AG09309 (cell line): ENCODE results near the gene NUDT16L1.

Source experiments
- DNase-seq: peaks from one replicate; pipeline ENCODE4 v3.0.0-alpha.2; 2010; ENCODE audit warnings: low read depth
- H3K4me3 ChIP-seq: 2 replicates; pipeline ENCODE4 v1.5.1; 2011; ENCODE audit warnings: mild to moderate bottlenecking, low read depth, low read length, moderate library complexity; ENCODE audit not compliant: control insufficient read depth
- CTCF ChIP-seq: IDR thresholded peaks from 2 replicates; pipeline ENCODE4 v1.5.1; 2011; ENCODE audit warnings: mild to moderate bottlenecking, low read depth, low read length, inconsistent platforms; ENCODE audit not compliant: insufficient read depth, control insufficient read depth; ENCODE audit errors: missing control alignments

The NUDT16L1 gene

DNA sequence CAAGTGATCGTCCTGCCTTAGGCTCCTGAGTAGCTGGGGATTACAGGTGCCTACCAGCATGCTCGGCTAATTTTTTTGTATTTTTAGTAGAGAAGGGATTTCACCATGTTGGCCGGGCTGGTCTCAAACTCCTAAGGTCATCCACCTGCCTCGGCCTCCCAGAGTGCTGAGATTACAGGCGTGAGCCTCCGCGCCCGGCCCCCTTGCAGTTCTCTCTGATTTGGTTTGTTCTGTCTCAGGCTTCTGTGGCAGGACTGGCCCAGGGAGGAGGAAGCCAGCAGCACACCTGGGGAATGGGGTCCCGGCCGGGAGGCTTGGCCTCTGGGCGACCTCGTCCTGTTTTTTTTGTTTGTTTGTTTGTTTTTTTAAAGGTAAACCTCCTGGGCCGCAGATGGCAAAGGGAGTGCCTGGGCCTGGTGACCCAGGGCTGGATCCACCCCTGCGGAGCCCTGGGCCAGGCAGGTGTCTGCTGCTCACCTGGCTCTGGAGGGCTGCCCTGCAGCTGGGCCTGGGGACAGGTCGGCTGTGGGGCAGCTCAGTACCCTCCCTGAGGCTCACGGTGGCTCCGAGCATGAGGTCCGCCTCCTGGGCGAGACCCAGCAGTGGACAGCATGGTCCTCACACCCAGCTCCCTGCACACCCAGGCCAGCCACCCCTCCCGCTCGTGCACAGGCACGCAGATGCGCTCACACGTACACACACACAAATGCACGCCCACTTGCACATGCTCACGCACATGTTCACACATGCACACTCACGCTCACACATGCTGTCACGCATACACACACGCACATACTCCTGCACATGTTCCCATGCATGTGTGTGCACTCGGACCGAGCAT, 3.3 kb upstream of the NUDT16L1 start:
- H3K4me3 ChIP-seq = no peak overlapping the region
- no peak for DNase-seq
- TF ChIP-seq CTCF = no peak

GRCh38 chr16:4690946-4691665, 2.3 kb upstream of the NUDT16L1 start:
- no peak for DNase-seq

GRCh38 chr16:4691666-4692412, 1.5 kb upstream of the NUDT16L1 start:
- DNase-seq = no peak
- no peak overlapping the region for H3K4me3 ChIP-seq
- TF ChIP-seq CTCF = no peak

More at GRCh38 chr16:4690946-4691665, 2.3 kb upstream of the NUDT16L1 start:
- no peak for TF ChIP-seq CTCF
- no peak overlapping the region for H3K4me3 ChIP-seq

DNA sequence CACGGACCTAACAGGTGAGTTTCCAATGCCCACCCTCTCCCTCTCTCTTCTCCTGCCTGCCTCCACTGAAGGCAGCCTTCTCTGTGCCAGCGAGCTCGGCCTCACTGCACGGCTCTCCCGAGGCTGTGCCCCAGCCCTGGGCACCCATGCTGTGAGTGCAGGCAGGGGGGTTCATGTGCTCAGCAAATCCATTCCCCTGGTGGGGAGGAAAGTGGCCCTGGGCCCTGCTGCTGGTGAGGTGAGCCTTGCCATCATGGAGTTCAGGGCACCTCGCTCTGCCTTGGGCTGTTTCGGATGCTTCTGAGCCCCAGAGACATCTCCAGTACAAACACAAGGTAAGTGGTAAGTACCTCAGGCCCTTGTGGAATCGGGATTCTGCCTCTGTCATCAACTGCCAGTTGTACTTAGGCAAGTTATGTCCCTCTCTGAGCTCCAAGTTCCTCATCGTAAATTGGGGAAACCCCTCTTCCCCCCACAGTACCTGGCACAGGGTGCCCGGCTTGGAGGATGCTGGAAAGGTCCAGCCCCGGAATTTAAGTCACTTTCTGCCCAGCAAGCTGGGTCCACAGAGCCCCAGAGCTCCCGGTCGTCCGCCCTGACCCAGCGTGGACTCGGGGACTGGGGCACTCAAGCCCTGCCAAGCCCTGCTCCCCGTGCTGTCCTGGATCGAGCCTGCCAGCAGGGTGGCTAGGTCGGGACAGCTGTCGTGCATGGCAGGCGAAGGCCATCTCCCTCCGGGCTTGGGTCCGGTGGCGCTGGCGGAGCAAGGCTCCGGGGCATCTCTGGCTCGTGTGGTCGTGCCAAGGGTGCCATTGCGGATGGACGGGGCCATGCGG, 684 bp upstream of the NUDT16L1 start:
- no peak for DNase-seq
- peak overlapping the region; percentile 73 for H3K4me3 ChIP-seq
- TF ChIP-seq CTCF = no peak

GRCh38 chr16:4693956-4694641, 737 bp downstream of the NUDT16L1 start:
- TF ChIP-seq CTCF = no peak
- peak; percentile 24 for DNase-seq
- peak overlapping the region; percentile 70 for H3K4me3 ChIP-seq
